22Rv1 (cell line): ENCODE results near the gene MPV17L.
"Not testable (repeated sequence)": the region's sequence is repeated elsewhere in the genome, so short reads cannot be mapped to it uniquely, and the experiment has no call there.

Experiments
- H3K27ac ChIP-seq: fragments of 450-650 bp; 2 replicates; pipeline ENCODE4 v1.5.1; 2017
- ZFX ChIP-seq: fragments of 450-650 bp; IDR thresholded peaks from 2 replicates; pipeline ENCODE4 v1.6.1; 2017; ENCODE audit warnings: antibody characterized with exemption, borderline replicate concordance
- TF ChIP-seq, protein P1 (sequence below): fragments of 450-650 bp; IDR thresholded peaks from 2 replicates; pipeline ENCODE4 v1.5.1; 2017; ENCODE audit warnings: mild to moderate bottlenecking

MPV17L gene

DNA sequence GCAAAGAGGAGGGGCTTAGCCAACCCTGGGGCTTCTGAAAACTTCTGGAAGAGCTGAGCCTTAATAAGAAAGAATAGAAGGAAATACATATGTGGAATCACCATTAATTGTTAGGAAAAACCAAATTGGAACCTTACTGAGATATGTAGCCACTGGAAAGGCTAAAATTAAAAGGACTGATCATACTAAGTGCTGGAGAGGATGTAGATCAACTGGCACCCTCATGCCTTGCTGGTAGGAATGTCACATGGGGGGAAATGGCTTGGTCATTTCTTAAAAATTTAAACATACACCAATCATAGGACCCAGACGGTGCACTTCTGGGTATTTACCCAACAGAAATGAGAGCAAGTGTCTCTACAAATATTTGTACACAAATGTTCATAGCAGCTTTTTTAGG, 49.9 kb downstream of the MPV17L start:
- H3K27ac ChIP-seq: no peak overlapping the region
- TF ChIP-seq, protein P1, sequence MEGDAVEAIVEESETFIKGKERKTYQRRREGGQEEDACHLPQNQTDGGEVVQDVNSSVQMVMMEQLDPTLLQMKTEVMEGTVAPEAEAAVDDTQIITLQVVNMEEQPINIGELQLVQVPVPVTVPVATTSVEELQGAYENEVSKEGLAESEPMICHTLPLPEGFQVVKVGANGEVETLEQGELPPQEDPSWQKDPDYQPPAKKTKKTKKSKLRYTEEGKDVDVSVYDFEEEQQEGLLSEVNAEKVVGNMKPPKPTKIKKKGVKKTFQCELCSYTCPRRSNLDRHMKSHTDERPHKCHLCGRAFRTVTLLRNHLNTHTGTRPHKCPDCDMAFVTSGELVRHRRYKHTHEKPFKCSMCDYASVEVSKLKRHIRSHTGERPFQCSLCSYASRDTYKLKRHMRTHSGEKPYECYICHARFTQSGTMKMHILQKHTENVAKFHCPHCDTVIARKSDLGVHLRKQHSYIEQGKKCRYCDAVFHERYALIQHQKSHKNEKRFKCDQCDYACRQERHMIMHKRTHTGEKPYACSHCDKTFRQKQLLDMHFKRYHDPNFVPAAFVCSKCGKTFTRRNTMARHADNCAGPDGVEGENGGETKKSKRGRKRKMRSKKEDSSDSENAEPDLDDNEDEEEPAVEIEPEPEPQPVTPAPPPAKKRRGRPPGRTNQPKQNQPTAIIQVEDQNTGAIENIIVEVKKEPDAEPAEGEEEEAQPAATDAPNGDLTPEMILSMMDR: no peak
- TF ChIP-seq ZFX: no peak

DNA sequence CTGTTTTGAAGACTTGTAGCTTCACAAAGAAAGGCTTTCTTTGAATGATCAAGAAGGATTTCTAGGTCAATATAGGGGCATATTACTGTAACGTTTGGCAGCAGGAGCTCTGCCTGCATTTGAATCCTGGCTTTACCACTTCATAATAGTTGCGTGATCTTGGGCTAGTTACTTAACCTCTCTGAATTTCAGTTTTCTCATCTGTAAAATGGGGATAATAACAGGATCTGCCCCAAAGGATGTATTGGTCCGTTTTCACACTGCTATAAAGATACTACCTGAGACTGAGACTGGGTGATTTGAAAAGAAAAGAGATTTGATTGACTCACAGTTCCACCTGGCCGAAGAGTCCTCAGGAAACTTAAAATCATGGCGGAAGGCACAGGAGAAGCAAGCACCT, 51.3 kb downstream of the MPV17L start:
- no peak for TF ChIP-seq ZFX
- TF ChIP-seq, protein P1: no peak
- no peak overlapping the region for H3K27ac ChIP-seq

DNA sequence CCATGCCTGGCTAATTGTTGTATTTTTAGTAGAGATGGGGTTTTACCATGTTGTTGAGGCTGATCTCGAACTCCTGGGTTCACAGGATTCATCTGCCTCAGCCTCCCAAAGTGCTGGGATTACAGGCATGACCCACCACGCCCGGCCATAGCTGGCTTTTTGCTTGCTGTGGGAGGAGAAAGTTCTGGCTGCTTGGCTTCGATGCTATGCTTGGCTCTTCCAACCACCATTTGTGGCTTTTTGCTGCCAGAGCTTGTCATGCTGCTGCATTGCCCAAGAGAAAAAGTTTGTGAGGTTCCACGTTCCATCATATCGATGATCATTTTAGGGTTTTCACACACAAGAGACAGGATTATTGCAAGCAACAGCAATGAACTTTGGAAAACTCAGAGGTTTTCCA, 55.1 kb downstream of the MPV17L start:
- TF ChIP-seq, protein P1: no peak

DNA sequence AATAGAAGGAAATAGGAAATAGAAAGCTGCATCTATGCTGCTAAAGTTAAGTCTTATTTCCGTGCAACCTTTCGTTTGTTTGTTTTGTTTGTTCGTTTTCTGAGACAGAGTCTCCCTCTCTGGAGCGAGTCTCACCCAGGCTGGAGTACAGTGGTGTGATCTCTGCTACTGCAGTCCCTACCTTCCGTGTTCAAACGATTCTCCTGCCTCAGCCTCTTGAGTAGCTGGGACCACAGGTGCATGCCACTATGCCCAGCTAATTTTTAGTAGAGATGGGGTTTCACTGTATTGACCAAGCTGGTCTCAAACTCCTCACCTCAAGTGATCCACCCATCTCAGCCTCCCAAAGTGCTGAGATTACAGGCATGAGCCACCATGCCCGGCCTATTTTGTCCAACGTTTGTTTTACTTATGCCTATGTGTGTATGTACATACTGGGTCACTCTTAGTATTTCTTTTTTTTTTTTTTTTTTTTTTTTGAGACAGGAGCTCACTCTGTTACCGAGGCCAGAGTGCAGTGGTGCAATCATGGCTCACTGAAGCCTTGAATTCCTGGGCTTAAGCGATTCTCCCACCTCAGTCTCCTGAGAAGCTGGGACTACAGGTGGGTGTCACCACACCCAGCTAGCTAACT, 55.7 kb downstream of the MPV17L start:
- TF ChIP-seq ZFX: no peak
- TF ChIP-seq, protein P1: no peak
- no peak overlapping the region for H3K27ac ChIP-seq

More for the DNA sequence above, 55.1 kb downstream of the MPV17L start:
- H3K27ac ChIP-seq: no peak overlapping the region

DNA sequence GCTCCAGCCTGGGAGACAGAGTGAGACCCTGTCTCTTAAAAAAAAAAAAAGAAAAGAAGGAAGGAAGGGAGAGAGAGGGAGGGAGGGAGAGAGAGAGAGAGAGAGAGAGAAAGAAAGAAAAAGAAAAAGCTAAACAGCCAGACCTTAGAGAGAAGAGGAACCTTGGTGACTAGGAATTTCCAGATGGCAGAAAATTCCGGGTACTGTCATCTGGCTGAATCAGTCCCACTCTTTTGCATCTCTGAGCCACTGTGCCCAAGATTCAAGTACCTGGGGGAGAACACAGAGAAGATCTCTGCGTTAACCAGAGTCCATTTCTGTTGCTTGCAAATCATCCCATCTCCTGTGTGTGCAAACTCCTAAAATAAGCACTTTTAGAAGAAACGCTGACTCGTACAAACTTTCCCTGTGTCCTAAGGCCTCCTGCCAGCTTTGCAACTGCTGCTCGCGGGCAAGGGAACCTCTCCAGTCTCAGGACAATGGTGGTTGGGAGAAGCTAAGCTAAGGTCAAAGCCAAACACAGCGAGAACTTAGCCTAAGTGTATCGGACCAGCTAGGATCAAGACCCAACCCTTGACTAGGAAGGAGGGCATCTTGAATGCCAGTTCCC, 56.8 kb downstream of the MPV17L start:
- H3K27ac ChIP-seq: no peak overlapping the region
- no peak for TF ChIP-seq ZFX
- TF ChIP-seq, protein P1: no peak

DNA sequence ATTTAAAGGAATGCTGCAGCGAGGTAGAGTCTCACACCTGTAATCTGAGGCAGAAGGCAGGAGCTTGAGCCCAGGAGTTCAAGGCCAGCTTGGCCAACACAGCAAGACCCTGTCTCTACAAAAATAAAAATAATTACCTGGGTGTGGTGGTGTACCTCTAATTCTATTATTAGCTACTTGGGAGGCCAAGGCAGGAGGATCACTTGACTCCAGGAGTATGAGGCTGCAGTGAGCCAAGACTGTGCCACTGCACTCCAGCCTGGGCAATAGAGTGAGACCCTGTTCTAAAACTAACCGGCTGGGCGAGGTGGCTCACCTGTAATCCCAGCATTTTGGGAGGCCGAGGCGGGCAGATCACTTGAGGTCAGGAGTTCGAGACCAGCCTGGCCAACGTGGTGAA, 57.7 kb downstream of the MPV17L start:
- H3K27ac ChIP-seq: not testable (repeated sequence)

DNA sequence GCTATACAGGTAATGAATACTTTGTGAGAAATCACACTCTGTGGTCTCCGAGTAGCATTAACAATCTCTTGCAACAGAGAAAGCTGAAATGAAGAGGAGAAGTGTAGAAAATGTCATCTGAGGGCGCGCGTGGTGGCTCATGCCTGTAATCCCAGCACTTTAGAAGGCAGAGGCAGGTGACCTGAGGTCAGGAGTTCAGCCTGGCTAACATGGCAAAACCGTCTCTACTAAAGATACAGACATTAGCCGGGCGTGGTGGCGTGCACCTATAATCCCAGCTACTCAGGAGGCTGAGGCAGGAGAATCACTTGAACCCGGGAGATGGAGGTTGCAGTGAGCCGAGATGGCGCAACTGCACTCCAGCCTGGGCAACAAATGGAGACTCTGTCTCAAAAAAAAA, 59.4 kb downstream of the MPV17L start:
- not testable (repeated sequence) for H3K27ac ChIP-seq

DNA sequence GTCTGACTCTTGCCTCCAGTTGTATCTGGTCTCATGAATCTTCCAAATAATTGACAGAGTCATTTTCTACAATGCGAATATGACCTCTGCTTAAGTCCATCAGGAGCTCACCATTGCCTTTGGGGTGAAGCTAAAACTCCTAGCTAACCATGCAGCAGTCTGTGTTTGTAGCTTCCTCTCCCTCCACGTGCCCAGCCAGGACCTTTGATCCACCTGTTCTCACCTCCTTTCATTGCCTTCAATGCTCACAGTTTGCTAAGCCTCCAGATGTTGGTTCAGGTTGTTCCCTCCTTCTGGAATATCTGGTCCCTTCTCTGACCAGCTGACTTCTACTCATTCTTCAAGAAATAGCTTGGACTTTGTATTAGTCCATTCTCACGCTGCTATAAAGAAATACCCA, 61.8 kb downstream of the MPV17L start:
- H3K27ac ChIP-seq: no peak overlapping the region
- no peak for TF ChIP-seq ZFX
- TF ChIP-seq, protein P1: no peak
